Measurements from ENCODE around the gene CAST. TPM values are rescaled to one million over a fixed set of nuclear protein-coding genes. Genes with fewer than 3 reads are reported as not detected.
"Not testable (repeated sequence)": the region's sequence is repeated elsewhere in the genome, so short reads cannot be mapped to it uniquely, and the experiment has no call there.

Gene CAST
- total and polyA plus RNA-seq, 4 experiments from 2014 or later: 24.0 to 207 (median 147) TPM

GRCh38 chr5:96801718-96802117, 139.5 kb downstream of the CAST start:
- peaks cover 38% of the 10 kb centered on the region for H3K36me3 ChIP-seq (ENCODE audit: insufficient read depth, low read length)
- H3K4me3 ChIP-seq (ENCODE audit: low read length in 2 of 2); intact Hi-C loops (cut with micrococcal nuclease); H3K9me3 ChIP-seq (ENCODE audit: control insufficient read depth in 1 of 2, low read length in 2 of 2); H3K9me3 Mint-ChIP-seq; H3K27ac Mint-ChIP-seq; DNase-seq; H3K27me3 ChIP-seq (ENCODE audit: insufficient read depth, low read length); H3K27me3 Mint-ChIP-seq; H3K27ac ChIP-seq (ENCODE audit: low read depth, low read length): not testable (repeated sequence)
- H3K36me3 Mint-ChIP-seq: peaks cover 52 to 76% of the 10 kb centered on the region in 2 donors
- peak overlapping the region in 1 of 8 donors; percentile 2 for H3K4me3 Mint-ChIP-seq
- H3K4me1 Mint-ChIP-seq: peaks cover 52 to 86% (median 66%) of the 10 kb centered on the region in 4 donors
- POLR2A ChIA-PET (ENCODE audit: partially characterized antibody): interaction anchor here (1.4 kb wide), 1 partner anchor 15 kb away, joined by 4 read pairs; no protein-coding TSS in a partner anchor
- CTCF ChIA-PET (ENCODE audit: partially characterized antibody): interaction anchor here (1.1 kb wide), 1 partner anchor 11 kb away, joined by 4 read pairs; no protein-coding TSS in a partner anchor
- H3K4me1 ChIP-seq (ENCODE audit: insufficient read depth, low read length): peaks cover 58% of the 10 kb centered on the region

- Histone ChIP-seq H3K4me3 (ENCODE audit: low read length in 2 of 2) (peak overlapping the region; percentile 48 to 68), H3K9me3 (ENCODE audit: control insufficient read depth in 1 of 2, low read length in 2 of 2) (no peaks in the 10 kb centered on the region), H3K4me1 (ENCODE audit: insufficient read depth, low read length) (peaks cover 63% of the 10 kb centered on the region), H3K36me3 (ENCODE audit: insufficient read depth, low read length) (peaks cover 4% of the 10 kb centered on the region), H3K27ac (ENCODE audit: low read depth, low read length) (peak overlapping the region; percentile 86), H3K27me3 (ENCODE audit: insufficient read depth, low read length) (no peaks in the 10 kb centered on the region)
- intact Hi-C loops (cut with micrococcal nuclease): loop anchor here (1.0 to 5.0 kb wide), 6 partner anchors 16 to 1965 kb away; partner anchors contain the start of genes CAST, ERAP2 and RGMB
- H3K27ac Mint-ChIP-seq: peak overlapping the region; percentile 95 to 100 (median 99)
- peaks cover 0 to 3% of the 10 kb centered on the region in 2 donors for H3K27me3 Mint-ChIP-seq
- no peak for DNase-seq
- H3K4me1 Mint-ChIP-seq: peaks cover 44 to 79% (median 64%) of the 10 kb centered on the region in 4 donors
- CTCF ChIA-PET (ENCODE audit: partially characterized antibody): interaction anchor here (1.0 to 8.5 kb wide), 8 partner anchors 9 to 131 kb away, joined by 3 to 74 read pairs (median 6); no protein-coding TSS in a partner anchor
- H3K4me3 Mint-ChIP-seq: peak overlapping the region; percentile 92 to 100 (median 98)
- POLR2A ChIA-PET (ENCODE audit: partially characterized antibody): interaction anchor here (0.6 to 7.2 kb wide), 41 partner anchors 8 to 1942 kb away, joined by 3 to 263 read pairs (median 6); partner anchors contain the start of genes ARSK, CAST, ERAP2 and LNPEP
- H3K9me3 Mint-ChIP-seq: peaks cover 0 to 7% (median 2%) of the 10 kb centered on the region in 8 donors
- H3K36me3 Mint-ChIP-seq: peaks cover 16 to 41% of the 10 kb centered on the region in 2 donors
Measured at GRCh38 chr5:96807075-96807654, 145.0 kb downstream of the CAST start.

GRCh38 chr5:96808541-96808828, 146.3 kb downstream of the CAST start:
- peak overlapping the region; percentile 99 to 100 (median 99) for H3K27ac Mint-ChIP-seq
- peak overlapping the region; percentile 86 for H3K27ac ChIP-seq (ENCODE audit: low read depth, low read length)
- H3K27me3 ChIP-seq (ENCODE audit: insufficient read depth, low read length): no peaks in the 10 kb centered on the region
- intact Hi-C loops (cut with micrococcal nuclease): loop anchor here (1.0 to 5.0 kb wide), 6 partner anchors 8 to 1964 kb away; partner anchors contain the start of genes CAST and RGMB
- no peak for DNase-seq
- peaks cover 54% of the 10 kb centered on the region for H3K4me1 ChIP-seq (ENCODE audit: insufficient read depth, low read length)
- peak overlapping the region; percentile 5 to 68 for H3K4me3 ChIP-seq (ENCODE audit: low read length in 2 of 2)
- ChIA-PET POLR2A (ENCODE audit: partially characterized antibody) (interaction anchor here (0.6 to 7.2 kb wide), 37 partner anchors 10 to 1964 kb away, joined by 3 to 263 read pairs (median 8); partner anchors contain the start of genes CAST, ERAP2 and LNPEP), CTCF (ENCODE audit: partially characterized antibody) (interaction anchor here (1.0 to 8.5 kb wide), 14 partner anchors 10 to 973 kb away, joined by 3 to 74 read pairs (median 3); no protein-coding TSS in a partner anchor)
- H3K36me3 ChIP-seq (ENCODE audit: insufficient read depth, low read length): no peaks in the 10 kb centered on the region
- no peaks in the 10 kb centered on the region for H3K9me3 ChIP-seq (ENCODE audit: control insufficient read depth in 1 of 2, low read length in 2 of 2)
- H3K9me3 Mint-ChIP-seq: peaks cover 0 to 7% (median 2%) of the 10 kb centered on the region in 8 donors
- peaks cover 6 to 31% of the 10 kb centered on the region in 2 donors for H3K36me3 Mint-ChIP-seq
- H3K4me1 Mint-ChIP-seq: peaks cover 38 to 72% (median 58%) of the 10 kb centered on the region in 4 donors
- H3K27me3 Mint-ChIP-seq: peaks cover 0 to 3% of the 10 kb centered on the region in 2 donors
- H3K4me3 Mint-ChIP-seq: peak overlapping the region; percentile 92 to 100 (median 98)

- no peak for DNase-seq
- intact Hi-C loops (cut with micrococcal nuclease): loop anchor here (1.0 to 5.0 kb wide), 6 partner anchors 7 to 1963 kb away; partner anchors contain the start of genes CAST and RGMB
- peaks cover 51% of the 10 kb centered on the region for H3K4me1 ChIP-seq (ENCODE audit: insufficient read depth, low read length)
- Mint-ChIP-seq H3K27ac (peak overlapping the region; percentile 99 to 100 (median 99)), H3K9me3 (peaks cover 0 to 7% (median 2%) of the 10 kb centered on the region in 8 donors), H3K27me3 (peaks cover 0 to 3% of the 10 kb centered on the region in 2 donors), H3K4me3 (peak overlapping the region; percentile 92 to 100 (median 98)), H3K36me3 (peaks cover 2 to 25% of the 10 kb centered on the region in 2 donors), H3K4me1 (peaks cover 33 to 69% (median 54%) of the 10 kb centered on the region in 4 donors)
- H3K9me3 ChIP-seq (ENCODE audit: control insufficient read depth in 1 of 2, low read length in 2 of 2): no peaks in the 10 kb centered on the region
- ChIA-PET CTCF (ENCODE audit: partially characterized antibody) (interaction anchor here (1.0 to 8.5 kb wide), 12 partner anchors 10 to 974 kb away, joined by 3 to 74 read pairs (median 3); no protein-coding TSS in a partner anchor), POLR2A (ENCODE audit: partially characterized antibody) (interaction anchor here (0.7 to 7.2 kb wide), 34 partner anchors 9 to 1964 kb away, joined by 3 to 263 read pairs (median 8); partner anchors contain the start of genes CAST, ERAP2 and LNPEP)
- H3K27ac ChIP-seq (ENCODE audit: low read depth, low read length): peak overlapping the region; percentile 86
- no peaks in the 10 kb centered on the region for H3K27me3 ChIP-seq (ENCODE audit: insufficient read depth, low read length)
- H3K36me3 ChIP-seq (ENCODE audit: insufficient read depth, low read length): no peaks in the 10 kb centered on the region
- peak overlapping the region in 1 of 2 donors; percentile 5 for H3K4me3 ChIP-seq (ENCODE audit: low read length in 2 of 2)
Measured at GRCh38 chr5:96808868-96809558, 146.8 kb downstream of the CAST start.

GRCh38 chr5:96809921-96810320, 147.7 kb downstream of the CAST start:
- Histone ChIP-seq H3K4me3 (ENCODE audit: low read length in 2 of 2) (no peak overlapping the region), H3K4me1 (ENCODE audit: insufficient read depth, low read length) (peaks cover 51% of the 10 kb centered on the region), H3K36me3 (ENCODE audit: insufficient read depth, low read length) (no peaks in the 10 kb centered on the region), H3K9me3 (ENCODE audit: control insufficient read depth in 1 of 2, low read length in 2 of 2) (no peaks in the 10 kb centered on the region), H3K27me3 (ENCODE audit: insufficient read depth, low read length) (no peaks in the 10 kb centered on the region), H3K27ac (ENCODE audit: low read depth, low read length) (no peak overlapping the region)
- intact Hi-C loops (cut with micrococcal nuclease): loop anchor here (5.0 kb wide), 4 partner anchors 38 to 1962 kb away; partner anchors contain the start of genes CAST and RGMB
- H3K9me3 Mint-ChIP-seq: peaks cover 0 to 7% (median 2%) of the 10 kb centered on the region in 8 donors
- H3K27me3 Mint-ChIP-seq: peaks cover 0 to 3% of the 10 kb centered on the region in 2 donors
- peak overlapping the region in 7 of 8 donors; percentile 13 to 75 (median 52) for H3K4me3 Mint-ChIP-seq
- peaks cover 37 to 69% (median 55%) of the 10 kb centered on the region in 4 donors for H3K4me1 Mint-ChIP-seq
- peaks cover 0 to 21% of the 10 kb centered on the region in 2 donors for H3K36me3 Mint-ChIP-seq
- DNase-seq: no peak
- peak overlapping the region; percentile 42 to 99 (median 79) for H3K27ac Mint-ChIP-seq
- ChIA-PET CTCF (ENCODE audit: partially characterized antibody) (interaction anchor here (1.2 to 8.5 kb wide), 5 partner anchors 9 to 352 kb away, joined by 3 to 74 read pairs (median 3); partner anchors contain the start of gene ERAP2), POLR2A (ENCODE audit: partially characterized antibody) (interaction anchor here (0.9 to 1.3 kb wide), 3 partner anchors 87 to 986 kb away, joined by 3 to 4 read pairs (median 3); partner anchors contain the start of gene LNPEP)

GRCh38 chr5:96812851-96813250, 150.7 kb downstream of the CAST start:
- H3K27me3 Mint-ChIP-seq: peaks cover 0 to 1% of the 10 kb centered on the region in 2 donors
- no peak overlapping the region for H3K27ac ChIP-seq (ENCODE audit: low read depth, low read length)
- peaks cover 0 to 5% (median 2%) of the 10 kb centered on the region in 8 donors for H3K9me3 Mint-ChIP-seq
- no peaks in the 10 kb centered on the region for H3K27me3 ChIP-seq (ENCODE audit: insufficient read depth, low read length)
- no peaks in the 10 kb centered on the region for H3K9me3 ChIP-seq (ENCODE audit: control insufficient read depth in 1 of 2, low read length in 2 of 2)
- DNase-seq: no peak
- H3K27ac Mint-ChIP-seq: peak overlapping the region in 1 of 7 donors; percentile 15
- ChIA-PET POLR2A (ENCODE audit: partially characterized antibody) (interaction anchor here (2.2 kb wide), 1 partner anchor 64 kb away, joined by 9 read pairs; the partner anchor contains the start of gene ERAP2), CTCF (ENCODE audit: partially characterized antibody) (interaction anchor here (0.8 to 1.5 kb wide), 4 partner anchors 8 to 351 kb away, joined by 3 to 4 read pairs (median 4); no protein-coding TSS in a partner anchor)
- H3K36me3 ChIP-seq (ENCODE audit: insufficient read depth, low read length): no peaks in the 10 kb centered on the region
- H3K4me3 ChIP-seq (ENCODE audit: low read length in 2 of 2): no peak overlapping the region
- peaks cover 57% of the 10 kb centered on the region for H3K4me1 ChIP-seq (ENCODE audit: insufficient read depth, low read length)
- intact Hi-C loops (cut with micrococcal nuclease): no loop called here
- H3K36me3 Mint-ChIP-seq: peaks cover 0 to 5% of the 10 kb centered on the region in 2 donors
- H3K4me3 Mint-ChIP-seq: no peak overlapping the region
- H3K4me1 Mint-ChIP-seq: peaks cover 40 to 73% (median 61%) of the 10 kb centered on the region in 4 donors
